Measurements from ENCODE around the gene P3R3URF. TPM values are rescaled to one million over a fixed set of nuclear protein-coding genes. Genes with fewer than 3 reads are reported as not detected.

Gene P3R3URF
- polyA plus RNA-seq, 3 donors = not detected

GRCh38 chr1:46132529-46133180 is 43.6 kb downstream of the P3R3URF start, which contains the start of gene PIK3R3:
PIK3R3 (minus strand) TSS chr1:46132629; CDS start chr1:46131952, 677 bp downstream.
- Histone ChIP-seq H3K36me3 (replicated peaks in 1 of 2; ENCODE audit: control insufficient read depth in 1 of 2, insufficient read depth in 2 of 2, low read length in 2 of 2) (no peaks in the 10 kb centered on the region), H3K9ac (ENCODE audit: insufficient read depth, low read length, poor library complexity, severe bottlenecking) (peak within 1 kb of the TSS; percentile 73), H3K4me3 (replicated peaks in 1 of 3; ENCODE audit: low read depth in 2 of 3, low read length in 3 of 3) (peak within 1 kb of the TSS; percentile 44 to 83 (median 74)), H3K9me3 (replicated peaks in 1 of 2; ENCODE audit: control insufficient read depth in 1 of 2, insufficient read depth in 1 of 2, low read length in 2 of 2) (no peaks in the 10 kb centered on the region), H3K4me1 (ENCODE audit: control insufficient read depth in 1 of 2, insufficient read depth in 2 of 2, low read length in 2 of 2) (peaks cover 22 to 29% of the 10 kb centered on the region in 2 donors), H3K4me2 (replicated peaks; ENCODE audit: extremely low read depth, low read length, poor library complexity, severe bottlenecking) (peak within 1 kb of the TSS; percentile 88), H3K27me3 (ENCODE audit: control insufficient read depth in 2 of 2, insufficient read depth in 2 of 2, low read length in 2 of 2) (peaks cover 37 to 60% of the 10 kb centered on the region in 2 donors), H3K27ac (ENCODE audit: low read depth in 1 of 2, low read length in 2 of 2) (peak within 1 kb of the TSS; percentile 84 to 88), H4K20me1 (ENCODE audit: insufficient read depth, low read length) (no peaks in the 10 kb centered on the region), H2AFZ (ENCODE audit: insufficient read depth, low read depth, low read length, poor library complexity, severe bottlenecking) (peak within 1 kb of the TSS; percentile 92), H3K79me2 (ENCODE audit: insufficient read depth, low read length) (no peaks in the 10 kb centered on the region)
- peaks cover 2 to 3% of the 10 kb centered on the region in 2 donors for H3K36me3 Mint-ChIP-seq
- peaks cover 31% of the 10 kb centered on the region for H3K4me1 Mint-ChIP-seq
- peak within 1 kb of the TSS; percentile 96 to 100 (median 99) for H3K27ac Mint-ChIP-seq
- intact Hi-C loops (cut with micrococcal nuclease) = loop anchor here in 1 of 2 donors (5.0 kb wide), 1 partner anchor 240 kb away; no protein-coding TSS in a partner anchor
- H3K9me3 Mint-ChIP-seq = peaks cover 0 to 18% (median 10%) of the 10 kb centered on the region in 7 donors
- H3K27me3 Mint-ChIP-seq (ENCODE audit: low read depth in 3 of 3) = peaks cover 43 to 60% (median 53%) of the 10 kb centered on the region in 3 donors
- peak; percentile 96 to 98 (median 97) for DNase-seq
- peak within 1 kb of the TSS; percentile 97 to 98 for H3K4me3 Mint-ChIP-seq
- TF ChIP-seq, protein P1, sequence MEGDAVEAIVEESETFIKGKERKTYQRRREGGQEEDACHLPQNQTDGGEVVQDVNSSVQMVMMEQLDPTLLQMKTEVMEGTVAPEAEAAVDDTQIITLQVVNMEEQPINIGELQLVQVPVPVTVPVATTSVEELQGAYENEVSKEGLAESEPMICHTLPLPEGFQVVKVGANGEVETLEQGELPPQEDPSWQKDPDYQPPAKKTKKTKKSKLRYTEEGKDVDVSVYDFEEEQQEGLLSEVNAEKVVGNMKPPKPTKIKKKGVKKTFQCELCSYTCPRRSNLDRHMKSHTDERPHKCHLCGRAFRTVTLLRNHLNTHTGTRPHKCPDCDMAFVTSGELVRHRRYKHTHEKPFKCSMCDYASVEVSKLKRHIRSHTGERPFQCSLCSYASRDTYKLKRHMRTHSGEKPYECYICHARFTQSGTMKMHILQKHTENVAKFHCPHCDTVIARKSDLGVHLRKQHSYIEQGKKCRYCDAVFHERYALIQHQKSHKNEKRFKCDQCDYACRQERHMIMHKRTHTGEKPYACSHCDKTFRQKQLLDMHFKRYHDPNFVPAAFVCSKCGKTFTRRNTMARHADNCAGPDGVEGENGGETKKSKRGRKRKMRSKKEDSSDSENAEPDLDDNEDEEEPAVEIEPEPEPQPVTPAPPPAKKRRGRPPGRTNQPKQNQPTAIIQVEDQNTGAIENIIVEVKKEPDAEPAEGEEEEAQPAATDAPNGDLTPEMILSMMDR (IDR thresholded peaks at IDR 0.05) = no peak
- WGBS (ENCODE audit: insufficient coverage) = 0% methylated on average over 51 of the region's 55 CpGs

GRCh38 chr1:46131712-46132528 is 44.4 kb downstream of the P3R3URF start:
- intact Hi-C loops (cut with micrococcal nuclease) = loop anchor here in 1 of 2 donors (5.0 kb wide), 1 partner anchor 240 kb away; no protein-coding TSS in a partner anchor
- H3K4me1 ChIP-seq (ENCODE audit: control insufficient read depth in 1 of 2, insufficient read depth in 2 of 2, low read length in 2 of 2) = peaks cover 22 to 29% of the 10 kb centered on the region in 2 donors

More at GRCh38 chr1:46131712-46132528, 44.4 kb downstream of the P3R3URF start:
- peaks cover 31% of the 10 kb centered on the region for H3K4me1 Mint-ChIP-seq
- Histone ChIP-seq H3K79me2 (ENCODE audit: insufficient read depth, low read length) (no peaks in the 10 kb centered on the region), H3K27me3 (ENCODE audit: control insufficient read depth in 2 of 2, insufficient read depth in 2 of 2, low read length in 2 of 2) (peaks cover 39 to 64% of the 10 kb centered on the region in 2 donors), H3K4me3 (replicated peaks in 1 of 3; ENCODE audit: low read depth in 2 of 3, low read length in 3 of 3) (peak overlapping the region; percentile 43 to 83 (median 74)), H3K27ac (ENCODE audit: low read depth in 1 of 2, low read length in 2 of 2) (peak overlapping the region in 1 of 2 donors; percentile 88), H3K9ac (ENCODE audit: insufficient read depth, low read length, poor library complexity, severe bottlenecking) (peak overlapping the region; percentile 73), H4K20me1 (ENCODE audit: insufficient read depth, low read length) (no peaks in the 10 kb centered on the region), H3K4me2 (replicated peaks; ENCODE audit: extremely low read depth, low read length, poor library complexity, severe bottlenecking) (peak overlapping the region; percentile 88), H3K9me3 (replicated peaks in 1 of 2; ENCODE audit: control insufficient read depth in 1 of 2, insufficient read depth in 1 of 2, low read length in 2 of 2) (no peaks in the 10 kb centered on the region), H2AFZ (ENCODE audit: insufficient read depth, low read depth, low read length, poor library complexity, severe bottlenecking) (peak overlapping the region; percentile 92), H3K36me3 (replicated peaks in 1 of 2; ENCODE audit: control insufficient read depth in 1 of 2, insufficient read depth in 2 of 2, low read length in 2 of 2) (no peaks in the 10 kb centered on the region)
- TF ChIP-seq, protein P1 (IDR thresholded peaks at IDR 0.05) = no peak
- H3K36me3 Mint-ChIP-seq = peaks cover 2 to 3% of the 10 kb centered on the region in 2 donors
- peak in 2 of 3 donors; percentile 6 to 20 for DNase-seq
- peaks cover 43 to 60% (median 53%) of the 10 kb centered on the region in 3 donors for H3K27me3 Mint-ChIP-seq (ENCODE audit: low read depth in 3 of 3)
- H3K27ac Mint-ChIP-seq = peak overlapping the region in 6 of 7 donors; percentile 15 to 99 (median 88)
- peaks cover 0 to 18% (median 10%) of the 10 kb centered on the region in 7 donors for H3K9me3 Mint-ChIP-seq
- WGBS (ENCODE audit: insufficient coverage) = 2% methylated on average over 16 of the region's 38 CpGs
- H3K4me3 Mint-ChIP-seq = peak overlapping the region; percentile 97 to 98
